GM21529 (cell line): ENCODE results near the gene GRIN3A.
A peak's percentile ranks its signal among the peaks of the same experiment; 100 is the strongest.
"Not testable (repeated sequence)": the region's sequence is repeated elsewhere in the genome, so short reads cannot be mapped to it uniquely, and the experiment has no call there.

Source experiments
- ATAC-seq: cut with Tn5 transposase; IDR thresholded peaks from one replicate; pipeline ENCODE4 v1.9.1; 2021; ENCODE audit not compliant: unreplicated experiment

GRIN3A gene

GRCh38 chr9:101635473-101635872, 103.0 kb downstream of the GRIN3A start:
- no peak for ATAC-seq

GRCh38 chr9:101634741-101635409, 103.6 kb downstream of the GRIN3A start:
- ATAC-seq, result no peak

GRCh38 chr9:101632611-101633010, 105.8 kb downstream of the GRIN3A start:
- no peak for ATAC-seq

- ATAC-seq, result no peak
These were observed 106.6 kb downstream of the GRIN3A start for GRCh38 chr9:101631892-101632291.

GRCh38 chr9:101629636-101630035, 108.8 kb downstream of the GRIN3A start:
- ATAC-seq, result no peak

DNA sequence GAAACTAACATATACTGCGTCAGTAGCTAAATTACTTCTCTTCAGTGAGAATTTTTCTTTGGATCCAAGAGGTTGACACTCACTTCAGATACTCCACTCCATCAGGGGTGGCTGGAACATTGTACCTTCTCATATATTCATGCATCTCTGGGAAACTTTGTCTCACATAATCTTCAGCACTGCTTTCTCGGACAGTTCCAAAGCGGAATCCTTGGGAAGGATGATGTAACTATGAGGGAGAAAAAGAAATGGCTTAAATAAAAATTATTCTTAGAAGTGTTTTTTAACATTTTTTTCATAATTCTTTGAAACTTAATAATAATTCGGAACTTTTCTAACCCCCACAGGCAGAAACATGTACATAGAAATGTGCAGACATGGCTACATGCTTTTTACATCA, 110.3 kb downstream of the GRIN3A start:
- ATAC-seq, result no peak

DNA sequence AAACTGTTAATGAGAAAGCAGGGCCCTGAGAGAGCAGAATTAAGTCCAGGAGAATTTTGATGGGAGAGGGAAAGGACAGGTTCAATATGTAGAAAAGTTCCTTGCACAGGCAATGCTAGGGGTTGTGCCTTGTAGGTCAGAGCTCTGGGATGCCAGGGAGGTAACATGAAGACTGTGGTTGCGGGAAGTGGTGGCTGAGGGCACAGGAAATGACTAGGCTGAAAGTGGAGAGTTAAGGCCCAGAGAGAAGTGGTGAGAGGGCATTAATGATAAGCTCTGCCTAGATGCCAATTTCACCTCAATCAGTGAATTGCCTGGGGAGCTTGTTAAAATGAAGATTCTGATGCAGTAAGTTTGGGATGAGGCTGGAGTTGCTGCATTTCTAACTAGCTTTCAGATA, 112.2 kb downstream of the GRIN3A start:
- ATAC-seq, result no peak

DNA sequence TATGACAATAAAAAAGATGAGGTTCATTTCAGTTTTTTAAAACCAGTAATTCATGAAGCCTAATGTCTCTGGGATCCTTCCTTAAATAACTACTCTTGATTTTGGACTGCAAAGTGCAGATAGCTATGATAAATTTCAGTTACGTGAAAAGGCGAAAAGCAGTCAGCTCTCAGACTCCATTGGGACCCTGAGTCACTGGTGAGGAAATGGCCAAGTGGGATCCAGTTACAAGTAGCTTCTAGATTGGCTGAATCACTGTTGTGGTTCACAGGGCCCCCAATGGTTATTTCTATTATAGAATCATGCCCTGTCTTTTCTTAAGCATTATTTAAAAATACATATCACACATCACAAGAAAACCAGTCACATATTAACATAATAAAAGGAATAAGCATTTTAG, 112.6 kb downstream of the GRIN3A start:
- no peak for ATAC-seq

DNA sequence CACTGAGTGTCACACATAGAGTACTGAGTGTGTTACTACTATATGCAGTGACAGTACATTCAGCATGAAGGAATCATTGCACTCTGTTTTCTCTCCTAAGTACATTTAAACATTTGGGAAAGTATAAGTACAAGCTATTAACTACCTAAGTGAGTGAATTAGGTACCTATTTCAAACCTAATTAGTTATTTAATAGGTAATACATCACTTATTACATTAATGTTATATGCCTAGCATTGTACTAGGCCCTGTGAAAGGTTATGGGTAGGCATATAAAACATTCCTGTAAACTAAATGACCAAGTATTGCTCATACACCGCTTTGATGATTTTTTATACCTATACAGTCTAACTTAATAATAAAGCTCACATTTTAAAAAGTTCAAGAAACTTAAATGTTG, 118.0 kb downstream of the GRIN3A start:
- no peak for ATAC-seq

DNA sequence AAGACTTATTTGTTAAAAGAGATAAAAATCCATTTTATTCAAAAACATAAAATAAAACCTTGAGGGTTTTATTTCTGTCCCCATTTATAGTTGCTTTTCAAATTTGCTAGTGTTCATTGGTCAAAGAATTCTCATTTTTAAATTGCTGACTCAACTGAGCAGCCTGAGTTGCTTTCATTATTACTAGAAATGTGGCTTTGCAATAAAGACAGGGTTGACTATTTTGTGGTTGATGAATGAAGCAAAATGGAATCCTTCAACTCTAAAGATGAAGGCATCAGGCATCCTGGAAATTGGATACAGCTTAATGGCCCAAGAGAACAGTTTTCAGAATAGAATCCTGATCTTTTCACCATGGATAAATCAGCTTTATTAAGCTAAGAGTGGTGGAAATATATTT, 119.7 kb downstream of the GRIN3A start:
- ATAC-seq, result no peak

DNA sequence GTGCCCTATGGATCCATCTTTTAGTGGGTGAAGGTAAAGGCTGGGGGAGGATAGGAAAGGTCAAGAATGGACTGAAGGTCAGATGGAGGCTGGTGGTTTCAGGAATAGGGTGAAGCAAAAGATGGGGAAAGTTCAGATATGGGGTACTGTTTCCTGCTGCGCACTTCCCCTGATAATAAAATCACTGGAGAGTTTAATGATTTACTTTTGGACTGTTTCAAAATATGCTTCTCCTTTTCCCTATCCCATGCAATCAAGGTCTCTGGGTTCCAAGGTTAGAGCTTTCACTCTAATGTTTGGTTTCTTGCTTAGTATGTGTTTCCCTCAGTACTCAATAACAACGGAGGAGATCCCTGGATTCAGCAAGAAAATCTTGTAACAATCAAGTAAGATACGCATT, 132.9 kb downstream of the GRIN3A start:
- no peak for ATAC-seq

DNA sequence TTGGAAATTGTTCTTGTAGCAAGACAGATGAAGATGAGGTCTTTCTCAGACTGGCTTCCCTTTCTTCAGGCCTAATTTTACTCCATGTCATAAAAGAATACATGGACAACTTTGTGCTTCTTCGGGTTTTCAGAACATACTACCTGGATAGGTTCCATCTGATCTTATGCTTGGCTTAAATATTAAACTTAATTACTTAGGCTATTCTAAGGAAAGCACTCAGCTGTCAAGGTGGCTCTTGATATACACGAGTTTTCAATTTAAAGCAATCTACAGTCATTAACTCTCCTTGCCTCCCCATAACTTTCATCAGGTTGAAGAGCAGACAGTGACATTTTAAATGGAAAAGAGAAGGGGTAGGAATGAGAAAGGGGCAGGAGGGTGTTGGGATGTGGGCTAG, 134.2 kb downstream of the GRIN3A start:
- ATAC-seq, result no peak

GRCh38 chr9:101601904-101602765, 136.3 kb downstream of the GRIN3A start:
- ATAC-seq, result peak; percentile 83

DNA sequence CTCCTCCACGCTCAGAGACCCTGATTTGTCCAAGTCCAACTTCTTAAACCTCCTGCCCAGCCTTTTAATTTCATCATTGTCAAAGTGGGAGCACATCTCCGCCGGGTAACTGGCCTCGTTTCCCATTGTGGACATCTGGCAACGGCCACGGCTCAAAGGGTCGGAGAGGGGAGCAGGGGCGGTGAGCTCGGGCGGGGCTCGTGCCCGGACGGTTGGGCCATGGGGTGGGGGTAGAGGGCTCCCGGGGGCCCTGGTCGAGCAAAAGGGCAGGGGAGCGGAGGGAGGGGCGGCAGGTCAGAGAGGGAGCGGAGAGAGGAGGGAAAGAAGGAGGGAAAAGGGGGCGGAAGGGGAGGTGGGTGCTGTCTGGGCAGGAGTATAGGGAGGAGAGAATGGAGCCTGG, 143.7 kb downstream of the GRIN3A start, which contains the start of gene PPP3R2:
Gene PPP3R2 (minus strand): TSS at position 174 of the 400 bp plus-strand sequence. CDS start 48 bp downstream, at position 126.
- no peak for ATAC-seq

DNA sequence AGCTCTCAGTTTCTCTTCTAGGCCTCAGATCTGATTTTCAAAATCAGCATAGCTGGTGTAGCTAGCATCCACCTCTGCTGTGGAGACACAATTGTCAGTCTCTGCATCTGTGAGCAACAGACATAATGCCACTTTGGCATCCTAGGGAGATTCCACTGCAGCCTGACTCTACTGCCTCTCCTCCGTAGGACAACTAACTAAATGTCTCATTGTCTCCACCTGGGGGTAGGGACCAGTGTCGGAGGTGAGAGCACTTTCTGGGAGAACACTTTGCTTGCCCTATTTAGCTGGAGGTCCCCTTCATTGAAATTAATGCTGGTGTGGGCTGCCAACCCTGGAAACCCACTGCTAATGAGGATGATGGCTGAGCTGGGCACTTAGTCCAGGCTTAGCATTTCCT, 145.1 kb downstream of the GRIN3A start:
- no peak for ATAC-seq

DNA sequence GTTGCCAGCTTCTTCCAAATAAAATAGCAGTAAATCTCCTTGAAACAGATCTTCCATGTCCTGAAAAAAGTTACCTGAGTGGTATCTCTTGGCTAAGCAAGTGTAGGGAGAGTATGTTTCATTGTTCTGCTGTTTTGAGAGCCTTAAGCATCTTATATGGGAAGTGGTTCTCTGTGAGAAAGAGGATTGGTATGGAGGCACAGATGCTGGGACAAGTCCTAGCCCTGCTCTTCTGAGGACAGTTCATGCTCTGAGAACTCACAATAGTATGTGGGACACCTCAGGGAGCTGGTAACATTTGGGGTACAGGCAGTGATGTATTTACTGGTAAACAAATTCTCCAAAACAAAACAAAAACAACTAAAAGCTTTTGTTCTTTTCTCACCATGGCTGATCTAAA, 145.7 kb downstream of the GRIN3A start:
- ATAC-seq, result no peak

GRCh38 chr9:101591787-101592446, 146.5 kb downstream of the GRIN3A start:
- ATAC-seq, result no peak

- no peak for ATAC-seq
These were observed 147.5 kb downstream of the GRIN3A start for GRCh38 chr9:101590901-101591300.

GRCh38 chr9:101590074-101590473, 148.4 kb downstream of the GRIN3A start:
- not testable (repeated sequence) for ATAC-seq

DNA sequence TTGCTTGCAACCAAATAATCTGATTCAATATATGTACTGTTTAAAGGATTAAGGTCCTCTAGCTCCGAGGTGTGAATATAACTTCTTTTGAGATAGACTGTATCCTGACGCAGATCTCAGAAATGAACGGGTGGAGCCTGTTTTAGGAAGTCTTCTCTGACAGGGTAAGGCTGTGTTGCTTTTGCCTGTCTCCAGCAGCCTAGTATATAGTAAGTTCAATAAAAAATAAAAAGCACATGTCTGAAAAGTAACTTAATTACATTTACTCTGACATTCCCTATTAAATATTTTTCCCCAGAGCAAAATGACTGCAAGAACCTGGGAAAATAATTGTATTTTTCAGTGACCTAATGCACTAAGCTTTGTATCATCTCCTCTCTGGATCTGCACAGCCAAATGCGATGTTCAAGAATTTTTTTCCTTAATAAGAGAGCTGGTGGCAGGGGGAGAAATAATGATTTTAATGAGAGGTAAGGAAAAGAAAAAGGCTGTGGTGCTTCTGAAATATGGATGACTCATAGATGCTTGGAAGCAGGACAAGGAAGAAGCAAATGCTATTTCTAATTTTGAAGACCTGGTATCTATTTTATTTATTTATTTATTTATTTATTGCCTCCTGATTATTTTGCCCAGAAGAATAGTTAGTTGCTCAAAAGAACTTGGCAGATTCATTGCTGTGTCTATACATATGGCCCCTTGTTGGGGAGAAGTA, 151.0 kb downstream of the GRIN3A start:
- ATAC-seq, result no peak

- ATAC-seq, result peak; percentile 95
These were observed 151.8 kb downstream of the GRIN3A start for GRCh38 chr9:101586651-101587050.
